Colonic mucosa (tissue), 4 donors: ENCODE measurements around the gene HOXA9. TPM values are rescaled to one million over a fixed set of nuclear protein-coding genes. Genes with fewer than 3 reads are reported as not detected.
A peak's percentile ranks its signal among the peaks of the same experiment; 100 is the strongest.

Experiments
- DNase-seq: peaks from one replicate; pipeline ENCODE4 v3.0.0-alpha.2; 2020
- H3K27ac ChIP-seq: fragments of 200-600 bp; one replicate; pipeline ENCODE4 v1.8.0; 2021
- H3K27me3 ChIP-seq: fragments of 200-600 bp; one replicate; pipeline ENCODE4 v1.8.0; 2021
- H3K36me3 ChIP-seq: fragments of 200-600 bp; one replicate; pipeline ENCODE4 v1.8.0; 2021
- H3K4me1 ChIP-seq: fragments of 200-600 bp; one replicate; pipeline ENCODE4 v1.8.0; 2021; ENCODE audit warnings: mild to moderate bottlenecking
- H3K4me3 ChIP-seq: fragments of 200-600 bp; one replicate; pipeline ENCODE4 v1.8.0; 2021
- H3K9ac ChIP-seq, 2 donors: one replicate each; pipeline ENCODE4 v1.7.0; 2013; ENCODE audit warnings: control low read depth in 2 of 2, low read depth in 2 of 2, low read length in 2 of 2
- H3K9me3 ChIP-seq: fragments of 200-600 bp; one replicate; pipeline ENCODE4 v1.8.0; 2021
- intact Hi-C: fragments of 100-400 bp; cut with DNase I; formaldehyde crosslinking; loops from one replicate; pipeline ENCODE4 v1.14.1; 2022
- total RNA-seq, 2 donors: library from RNA; stranded (reverse); fragmentation: NEBNext Ultra II Directional in 1 of 2; extraction: Animal tissue kit (Norgen Biotek cat#: 25700) in 1 of 2; gene quantifications; one replicate each; pipeline ENCODE4 v1.2.1, GENCODE V29; 2021
- TF ChIP-seq, protein P1 (sequence below): fragments of 200-600 bp; IDR thresholded peaks from one replicate; pipeline ENCODE4 v1.8.0; 2022; ENCODE audit warnings: antibody characterized with exemption, mild to moderate bottlenecking
- donor health status: healthy.
- donor health status: DM: no; HTN: no; CAD: no.
- donor health status: DM: no; HTN: no; CAD: no.

Gene HOXA9
- total RNA-seq, 2 donors from 2014 or later: 19.5 to 22.1 TPM

DNA sequence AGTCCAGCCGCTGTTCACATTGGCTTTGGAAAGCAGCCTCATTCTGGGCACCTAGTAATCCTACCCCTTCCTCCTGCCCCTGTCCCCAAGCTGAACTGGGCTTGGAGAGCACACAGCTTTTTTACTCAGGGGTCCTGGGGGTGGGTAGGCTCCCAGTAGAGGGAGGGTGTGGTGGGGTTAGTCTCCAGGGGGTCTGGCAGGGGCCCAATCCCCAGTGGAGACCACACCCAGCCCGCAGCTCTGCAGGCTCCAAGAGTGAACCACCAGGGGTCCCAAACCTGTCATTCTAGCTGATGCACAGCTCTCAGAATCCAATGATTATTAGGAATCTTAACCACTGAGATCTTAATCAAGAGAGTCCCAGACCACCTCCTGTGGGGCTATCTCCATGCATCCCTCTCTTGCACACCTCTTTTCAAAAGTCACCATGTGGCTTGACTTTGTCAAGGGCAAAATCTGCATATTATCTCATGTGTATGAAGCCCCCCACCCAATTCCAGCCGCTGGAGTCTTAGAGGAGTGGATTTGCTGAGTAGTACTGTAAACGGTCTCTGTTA is 17.0 kb upstream of the HOXA9 start:
- intact Hi-C loops: no loop called here
- Histone ChIP-seq H3K4me1 (peaks cover 20% of the 10 kb centered on the region), H3K36me3 (no peaks in the 10 kb centered on the region), H3K9ac (peak overlapping the region; percentile 54 to 89), H3K27ac (peak overlapping the region; percentile 94), H3K4me3 (peak overlapping the region; percentile 50), H3K27me3 (peaks cover 5% of the 10 kb centered on the region), H3K9me3 (no peaks in the 10 kb centered on the region)
- DNase-seq: no peak
- TF ChIP-seq, protein P1, sequence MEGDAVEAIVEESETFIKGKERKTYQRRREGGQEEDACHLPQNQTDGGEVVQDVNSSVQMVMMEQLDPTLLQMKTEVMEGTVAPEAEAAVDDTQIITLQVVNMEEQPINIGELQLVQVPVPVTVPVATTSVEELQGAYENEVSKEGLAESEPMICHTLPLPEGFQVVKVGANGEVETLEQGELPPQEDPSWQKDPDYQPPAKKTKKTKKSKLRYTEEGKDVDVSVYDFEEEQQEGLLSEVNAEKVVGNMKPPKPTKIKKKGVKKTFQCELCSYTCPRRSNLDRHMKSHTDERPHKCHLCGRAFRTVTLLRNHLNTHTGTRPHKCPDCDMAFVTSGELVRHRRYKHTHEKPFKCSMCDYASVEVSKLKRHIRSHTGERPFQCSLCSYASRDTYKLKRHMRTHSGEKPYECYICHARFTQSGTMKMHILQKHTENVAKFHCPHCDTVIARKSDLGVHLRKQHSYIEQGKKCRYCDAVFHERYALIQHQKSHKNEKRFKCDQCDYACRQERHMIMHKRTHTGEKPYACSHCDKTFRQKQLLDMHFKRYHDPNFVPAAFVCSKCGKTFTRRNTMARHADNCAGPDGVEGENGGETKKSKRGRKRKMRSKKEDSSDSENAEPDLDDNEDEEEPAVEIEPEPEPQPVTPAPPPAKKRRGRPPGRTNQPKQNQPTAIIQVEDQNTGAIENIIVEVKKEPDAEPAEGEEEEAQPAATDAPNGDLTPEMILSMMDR: no peak

DNA sequence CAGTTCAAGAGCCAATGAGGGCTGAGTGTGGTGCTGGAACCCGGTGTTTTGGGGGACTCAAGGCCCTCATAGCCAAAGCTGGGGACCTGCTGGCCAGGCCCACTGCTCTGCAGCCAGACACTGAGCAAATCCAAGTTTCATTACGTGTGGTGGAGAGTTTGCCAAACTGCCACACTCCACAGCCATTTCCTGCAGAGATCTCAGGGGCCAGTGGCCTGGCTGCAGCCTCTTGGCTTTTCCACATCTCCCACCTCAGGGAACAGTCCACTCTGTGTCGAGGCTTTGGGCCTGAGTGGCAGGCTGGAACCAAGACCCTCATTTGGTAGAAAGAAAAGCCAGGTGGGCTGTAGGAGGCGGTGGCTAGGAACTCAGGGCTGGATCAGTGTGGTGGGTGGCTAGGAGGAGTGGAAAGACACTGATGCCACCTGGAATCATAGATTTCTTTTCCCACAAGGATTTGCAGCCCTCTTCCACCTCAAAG is 16.5 kb upstream of the HOXA9 start:
- no peak for DNase-seq
- intact Hi-C loops: no loop called here
- Histone ChIP-seq H3K9ac (peak overlapping the region; percentile 54 to 89), H3K27ac (peak overlapping the region; percentile 94), H3K27me3 (peaks cover 5% of the 10 kb centered on the region), H3K9me3 (no peaks in the 10 kb centered on the region), H3K36me3 (no peaks in the 10 kb centered on the region), H3K4me1 (peaks cover 20% of the 10 kb centered on the region), H3K4me3 (no peak overlapping the region)
- TF ChIP-seq, protein P1: no peak

DNA sequence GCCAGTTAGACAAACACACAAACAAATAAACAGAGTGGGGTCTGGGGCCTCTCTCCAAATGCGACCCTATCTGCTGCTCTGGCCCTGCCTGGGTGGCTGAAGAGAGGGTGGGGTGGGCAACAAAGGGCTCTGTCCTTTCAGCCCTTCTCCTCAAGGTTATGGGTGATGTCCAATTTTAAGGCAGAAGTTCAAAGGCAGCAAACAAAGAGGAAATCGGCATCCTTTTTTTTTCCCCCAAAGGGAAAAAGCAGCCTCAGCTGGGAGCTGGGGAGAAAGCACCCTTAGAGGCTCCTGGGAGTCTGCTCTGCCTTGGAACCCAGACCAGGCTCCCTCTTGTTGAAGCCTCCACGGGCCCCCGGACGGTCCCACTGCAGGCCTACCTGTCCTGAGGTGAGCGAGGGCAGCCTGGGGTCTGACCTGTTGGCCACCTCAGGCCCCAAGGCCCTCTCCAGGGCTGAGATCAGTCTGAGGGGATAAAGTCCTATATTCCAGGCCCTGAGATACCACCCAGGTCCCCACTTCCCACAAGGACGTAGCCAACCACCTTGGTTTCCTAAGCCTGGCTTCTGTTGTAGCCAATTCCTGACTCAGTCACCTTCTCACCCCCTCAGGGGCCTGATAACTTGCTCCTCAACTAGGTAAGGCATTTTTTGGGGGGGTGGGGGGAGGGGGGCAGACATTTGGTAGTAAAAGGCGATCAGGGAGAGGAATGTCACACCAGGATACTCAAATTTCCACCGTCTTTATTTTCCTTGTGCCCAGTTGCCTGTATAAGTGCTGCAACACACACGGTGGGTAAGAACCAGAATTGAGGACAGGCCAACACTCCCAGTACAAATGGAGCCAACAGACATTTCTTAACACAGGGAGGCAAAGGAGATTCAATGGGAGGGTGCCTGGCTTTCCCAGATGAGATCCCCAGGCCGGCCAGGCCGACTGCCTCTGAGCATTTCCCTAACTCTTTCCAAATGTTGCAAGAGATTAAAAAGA is 15.4 kb upstream of the HOXA9 start:
- Histone ChIP-seq H3K27ac (peak overlapping the region; percentile 94), H3K27me3 (peaks cover 5% of the 10 kb centered on the region), H3K4me3 (no peak overlapping the region), H3K9me3 (no peaks in the 10 kb centered on the region), H3K9ac (peak overlapping the region; percentile 46 to 98), H3K4me1 (peaks cover 20% of the 10 kb centered on the region), H3K36me3 (no peaks in the 10 kb centered on the region)
- TF ChIP-seq, protein P1: no peak
- no peak for DNase-seq
- intact Hi-C loops: no loop called here

DNA sequence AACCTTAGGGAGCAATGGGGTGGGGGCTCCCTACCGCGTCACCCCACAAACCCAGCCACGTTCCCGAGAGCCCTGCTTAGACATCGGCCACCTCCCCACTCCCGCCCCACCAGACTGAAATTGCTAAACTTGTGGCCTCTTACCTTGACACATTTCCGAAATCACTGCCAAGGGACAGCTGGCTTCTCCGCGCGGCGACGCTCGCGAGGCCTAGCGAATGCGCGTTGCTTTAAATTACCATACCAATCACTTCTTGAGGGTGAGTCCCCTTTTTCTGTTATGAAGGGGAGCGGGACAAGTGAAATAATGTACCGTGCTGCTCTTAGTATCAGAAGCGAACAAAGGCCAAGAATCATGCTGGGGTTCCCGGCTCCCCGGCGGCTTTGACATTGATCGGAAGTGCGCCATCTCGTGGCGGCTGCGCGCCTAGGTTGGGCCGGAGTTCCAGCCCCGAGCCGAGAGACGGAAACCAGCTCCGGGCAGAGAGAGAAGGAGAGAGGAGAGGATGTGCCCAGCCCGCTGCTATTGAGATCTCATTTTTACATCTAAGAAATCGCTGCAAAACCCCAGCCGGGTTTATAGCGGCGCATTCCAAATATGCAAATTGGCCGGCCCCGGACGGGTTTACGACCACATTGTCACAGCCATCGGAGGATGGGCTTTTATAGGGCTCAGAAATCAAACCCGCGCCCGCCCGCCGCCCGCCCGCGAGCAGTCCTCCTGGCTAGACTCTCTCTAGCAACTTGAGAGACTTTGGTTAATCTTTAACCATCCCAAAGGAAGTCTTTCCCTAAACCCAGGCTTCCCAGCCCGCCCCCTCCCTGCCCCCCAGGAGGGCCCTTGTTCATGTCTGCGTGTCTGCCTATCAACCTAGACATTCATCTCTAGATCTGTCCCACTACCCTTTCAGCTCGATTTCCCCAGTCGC is 14.4 kb upstream of the HOXA9 start:
- intact Hi-C loops: no loop called here
- Histone ChIP-seq H3K9me3 (no peaks in the 10 kb centered on the region), H3K27me3 (no peaks in the 10 kb centered on the region)

More for the DNA sequence above, 14.4 kb upstream of the HOXA9 start:
- DNase-seq: peak; percentile 90
- H3K27ac ChIP-seq: peak overlapping the region; percentile 94
- no peaks in the 10 kb centered on the region for H3K36me3 ChIP-seq
- peak overlapping the region; percentile 63 to 98 for H3K9ac ChIP-seq
- peak overlapping the region; percentile 28 for H3K4me3 ChIP-seq
- TF ChIP-seq, protein P1: peak; percentile 93
- peaks cover 20% of the 10 kb centered on the region for H3K4me1 ChIP-seq
